ENCODE measurements around the gene NPAS2. TPM values are rescaled to one million over a fixed set of nuclear protein-coding genes. Genes with fewer than 3 reads are reported as not detected.

Gene NPAS2
- polyA plus RNA-seq, 1 of the 3 experiments (the other 2 are of a cell fraction) = 58.5 TPM

GRCh38 chr2:100852447-100852846, 32.5 kb downstream of the NPAS2 start:
- no peaks in the 10 kb centered on the region for H3K9me3 ChIP-seq
- no peak overlapping the region for H3K27ac ChIP-seq (ENCODE audit: low read depth in 2 of 2, low read length in 1 of 2)
- no peak overlapping the region for H3K4me3 ChIP-seq (ENCODE audit: low read depth in 2 of 2, low read length in 1 of 2)
- H3K9ac ChIP-seq = no peak overlapping the region
- ChIA-PET CTCF (no interaction called here), POLR2A (no interaction called here)
- WGBS (ENCODE audit: low lambda C conversion rate) = 86% methylated on average over 4 of the region's 4 CpGs
- TF ChIP-seq PBX3 (IDR thresholded peaks at IDR 0.05) (no peak), RFX5 (IDR thresholded peaks at IDR 0.05; ENCODE audit: low read length) (no peak), NFIC (IDR thresholded peaks at IDR 0.05; ENCODE audit: borderline replicate concordance) (no peak), RCOR1 (IDR thresholded peaks at IDR 0.05; ENCODE audit: low read length) (no peak), NRF1 (IDR thresholded peaks at IDR 0.05; ENCODE audit: low read depth, low read length) (no peak), RXRA (IDR thresholded peaks at IDR 0.05; ENCODE audit: borderline replicate concordance, low read depth) (no peak), CTCF (IDR thresholded peaks at IDR 0.05) (no peak), IRF3 (IDR thresholded peaks at IDR 0.05; ENCODE audit: low read depth, low read length) (no peak), JUND (IDR thresholded peaks at IDR 0.05) (no peak), EP300 (IDR thresholded peaks at IDR 0.05; ENCODE audit: borderline replicate concordance in 1 of 2, low read depth in 1 of 2, low read length in 1 of 2) (no peak), EZH2phosphoT487 (IDR thresholded peaks at IDR 0.05; ENCODE audit: borderline replicate concordance, low read depth) (no peak), YY1 (IDR thresholded peaks at IDR 0.05; ENCODE audit: low read depth) (no peak), ZBTB33 (IDR thresholded peaks at IDR 0.05; ENCODE audit: borderline replicate concordance, low read depth) (no peak), MAX (IDR thresholded peaks at IDR 0.05; ENCODE audit: low read depth) (no peak), POLR2AphosphoS5 (IDR thresholded peaks at IDR 0.05; ENCODE audit: low read depth, low read length) (no peak), GABPA (IDR thresholded peaks at IDR 0.05; ENCODE audit: low read depth) (no peak), TAF1 (IDR thresholded peaks at IDR 0.05; ENCODE audit: borderline replicate concordance, low read depth, low read length) (no peak), FOSL2 (IDR thresholded peaks at IDR 0.05; ENCODE audit: borderline replicate concordance, low read depth) (no peak), USF1 (IDR thresholded peaks at IDR 0.05; ENCODE audit: borderline replicate concordance, low read depth) (no peak)
- H3K36me3 ChIP-seq (replicated peaks in 1 of 2; ENCODE audit: control insufficient read depth in 1 of 2, insufficient read depth in 2 of 2, low read length in 1 of 2) = peaks cover 0 to 4% of the 10 kb centered on the region in 2 experiments
- no peaks in the 10 kb centered on the region for H3K9me2 ChIP-seq
- H3K4me1 ChIP-seq (ENCODE audit: control insufficient read depth in 1 of 2, insufficient read depth in 2 of 2, low read depth in 1 of 2, low read length in 1 of 2) = 0 out of 4 replicates have a peak, but pooled peaks cover 0 to 8% of the 10 kb centered on the region in 2 experiments
- H3K79me2 ChIP-seq (ENCODE audit: insufficient read depth) = peaks cover 12% of the 10 kb centered on the region; the same call in 1 of the 2 replicates
- H4K20me1 ChIP-seq (ENCODE audit: insufficient read depth) = no peaks in the 10 kb centered on the region
- no peaks in the 10 kb centered on the region for H3K27me3 ChIP-seq (ENCODE audit: insufficient read depth)
- H2AFZ ChIP-seq (ENCODE audit: low read depth) = no peak overlapping the region
- peaks cover 3% of the 10 kb centered on the region for H3F3A ChIP-seq (replicated peaks; ENCODE audit: insufficient read depth)
- DNase-seq = no peak
- no peak overlapping the region for H3K4me2 ChIP-seq

All from SK-N-SH (cell line).